Measurements from ENCODE around the gene MTO1.
"Not testable (repeated sequence)": the region's sequence is repeated elsewhere in the genome, so short reads cannot be mapped to it uniquely, and the experiment has no call there.

Gene MTO1

GRCh38 chr6:73548458-73549446 lies 87.2 kb downstream of the MTO1 start:
- Histone ChIP-seq H3K27ac (ENCODE audit: insufficient read depth, low read length, poor library complexity, severe bottlenecking) (no peak overlapping the region), H3K4me1 (ENCODE audit: control insufficient read depth, insufficient read depth, low read length, poor library complexity, severe bottlenecking) (no peaks in the 10 kb centered on the region), H3K4me3 (ENCODE audit: insufficient read depth, low read depth, low read length, poor library complexity, severe bottlenecking) (no peak overlapping the region), H3K36me3 (ENCODE audit: control insufficient read depth, insufficient read depth, low read length) (no peaks in the 10 kb centered on the region), H3K9me3 (ENCODE audit: control insufficient read depth, low read length) (no peaks in the 10 kb centered on the region), H3K27me3 (replicated peaks; ENCODE audit: control insufficient read depth, insufficient read depth, low read length, poor library complexity, severe bottlenecking) (no peaks in the 10 kb centered on the region)
- no peak for DNase-seq

DNA sequence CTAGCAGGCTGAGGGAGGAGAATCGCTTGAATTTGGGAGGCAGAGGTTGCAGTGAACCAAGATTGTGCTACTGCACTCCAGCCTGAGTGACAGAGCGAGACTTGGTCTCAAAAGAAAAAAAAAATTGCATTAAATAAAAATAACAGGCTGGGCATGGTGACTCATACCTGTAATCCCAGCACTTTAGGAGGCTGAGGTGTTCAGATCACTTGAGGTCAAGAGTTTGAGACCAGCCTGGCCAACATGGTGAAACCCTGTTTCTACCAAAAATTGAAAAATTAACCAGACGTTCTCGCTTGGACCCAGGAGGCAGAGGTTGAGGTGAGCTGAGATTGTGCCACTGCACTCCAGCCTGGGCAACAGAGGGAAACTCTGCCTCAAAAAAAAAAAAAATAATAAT lies 89.6 kb downstream of the MTO1 start:
- not testable (repeated sequence) for H3K36me3 ChIP-seq (ENCODE audit: control insufficient read depth, insufficient read depth, low read length); H3K4me1 ChIP-seq (ENCODE audit: control insufficient read depth, insufficient read depth, low read length, poor library complexity, severe bottlenecking); DNase-seq; H3K27ac ChIP-seq (ENCODE audit: insufficient read depth, low read length, poor library complexity, severe bottlenecking); H3K9me3 ChIP-seq (ENCODE audit: control insufficient read depth, low read length); H3K4me3 ChIP-seq (ENCODE audit: insufficient read depth, low read depth, low read length, poor library complexity, severe bottlenecking); H3K27me3 ChIP-seq (replicated peaks; ENCODE audit: control insufficient read depth, insufficient read depth, low read length, poor library complexity, severe bottlenecking)

- H3K27ac ChIP-seq (ENCODE audit: insufficient read depth, low read length, poor library complexity, severe bottlenecking); DNase-seq; H3K4me1 ChIP-seq (ENCODE audit: control insufficient read depth, insufficient read depth, low read length, poor library complexity, severe bottlenecking); H3K36me3 ChIP-seq (ENCODE audit: control insufficient read depth, insufficient read depth, low read length); H3K4me3 ChIP-seq (ENCODE audit: insufficient read depth, low read depth, low read length, poor library complexity, severe bottlenecking); H3K9me3 ChIP-seq (ENCODE audit: control insufficient read depth, low read length); H3K27me3 ChIP-seq (replicated peaks; ENCODE audit: control insufficient read depth, insufficient read depth, low read length, poor library complexity, severe bottlenecking): not testable (repeated sequence)
Observed at GRCh38 chr6:73555380-73555949, 93.9 kb downstream of the MTO1 start.

GRCh38 chr6:73556836-73557235 lies 95.3 kb downstream of the MTO1 start:
- no peaks in the 10 kb centered on the region for H3K4me1 ChIP-seq (ENCODE audit: control insufficient read depth, insufficient read depth, low read length, poor library complexity, severe bottlenecking)
- H3K27ac ChIP-seq (ENCODE audit: insufficient read depth, low read length, poor library complexity, severe bottlenecking) = no peak overlapping the region
- DNase-seq = no peak
- no peaks in the 10 kb centered on the region for H3K9me3 ChIP-seq (ENCODE audit: control insufficient read depth, low read length)
- no peak overlapping the region for H3K4me3 ChIP-seq (ENCODE audit: insufficient read depth, low read depth, low read length, poor library complexity, severe bottlenecking)
- no peaks in the 10 kb centered on the region for H3K36me3 ChIP-seq (ENCODE audit: control insufficient read depth, insufficient read depth, low read length)
- no peaks in the 10 kb centered on the region for H3K27me3 ChIP-seq (replicated peaks; ENCODE audit: control insufficient read depth, insufficient read depth, low read length, poor library complexity, severe bottlenecking)

Measured in effector memory CD4-positive, alpha-beta T cell (primary cell).